ENCODE measurements around the gene SVOPL.

SVOPL gene

DNA sequence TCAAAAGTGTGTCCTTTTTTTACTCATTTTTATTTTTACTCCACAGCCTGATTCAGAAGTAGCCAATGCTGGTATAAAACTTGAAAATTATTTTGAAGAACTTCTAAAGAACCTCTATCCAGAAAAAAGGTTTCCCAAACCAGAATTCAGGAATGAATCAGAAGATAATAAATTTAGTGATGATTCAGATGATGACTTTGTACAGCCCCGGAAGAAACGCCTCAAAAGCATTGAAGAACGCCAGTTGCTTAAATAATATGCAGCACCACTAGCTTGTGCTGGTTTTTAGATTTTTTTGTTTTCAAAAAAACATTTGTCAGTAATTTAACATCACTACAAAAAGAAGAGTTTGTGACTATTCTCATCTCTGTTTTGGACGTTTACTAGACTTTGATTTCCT is 116.5 kb downstream of the SVOPL start:
- no peak for TF ChIP-seq FOXM1 (IDR thresholded peaks at IDR 0.05; ENCODE audit: borderline replicate concordance)
- TF ChIP-seq ELF4 (IDR thresholded peaks at IDR 0.05): no peak
- no peak for TF ChIP-seq CTBP1 (IDR thresholded peaks at IDR 0.05; ENCODE audit: borderline replicate concordance)
- no peak for TF ChIP-seq SUZ12 (IDR thresholded peaks at IDR 0.05)
- POLR2A ChIA-PET: no interaction called here
- CTCF ChIA-PET: interaction anchor here (0.6 kb wide), 1 partner anchor 583 kb away, joined by 3 read pairs; the partner anchor contains the start of gene CREB3L2
- no peak for DNase-seq (ENCODE audit: extremely low spot score)

DNA sequence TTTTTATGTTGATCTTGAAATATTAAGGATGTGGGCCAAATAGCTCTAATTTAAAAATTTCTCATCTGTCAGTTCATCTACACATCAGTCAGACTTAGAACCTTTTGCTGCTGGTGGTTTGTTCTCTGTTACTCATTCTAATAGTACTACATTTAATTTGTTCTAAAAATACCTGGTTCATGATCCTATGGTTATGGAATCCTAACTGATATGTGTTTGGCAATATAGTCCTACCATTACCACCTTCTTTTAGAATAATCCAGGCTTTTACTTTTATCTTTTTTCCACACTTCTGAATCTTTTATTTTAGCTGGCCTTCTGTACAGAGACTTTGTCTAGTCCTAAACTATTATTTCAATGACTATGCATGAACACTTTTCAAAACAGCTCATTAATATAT is 116.9 kb downstream of the SVOPL start:
- ChIA-PET CTCF (no interaction called here), POLR2A (no interaction called here)
- no peak for DNase-seq (ENCODE audit: extremely low spot score)
- TF ChIP-seq BHLHE40 (IDR thresholded peaks at IDR 0.05; ENCODE audit: borderline replicate concordance): no peak
- TF ChIP-seq TARDBP (IDR thresholded peaks at IDR 0.05): no peak
- no peak for TF ChIP-seq SP1 (IDR thresholded peaks at IDR 0.05)
- TF ChIP-seq SUZ12 (IDR thresholded peaks at IDR 0.05): no peak
- no peak for TF ChIP-seq NFRKB (IDR thresholded peaks at IDR 0.05)
- no peak for TF ChIP-seq FOXK2 (IDR thresholded peaks at IDR 0.05)
- no peak for TF ChIP-seq LEF1 (IDR thresholded peaks at IDR 0.05; ENCODE audit: borderline replicate concordance)
- TF ChIP-seq FOXM1 (IDR thresholded peaks at IDR 0.05; ENCODE audit: borderline replicate concordance): no peak
- TF ChIP-seq CTBP1 (IDR thresholded peaks at IDR 0.05; ENCODE audit: borderline replicate concordance): no peak
- TF ChIP-seq HDGF (IDR thresholded peaks at IDR 0.05; ENCODE audit: borderline replicate concordance): no peak
- no peak for TF ChIP-seq ARNT (IDR thresholded peaks at IDR 0.05)
- no peak for TF ChIP-seq FOXA1 (IDR thresholded peaks at IDR 0.05)
- TF ChIP-seq ZNF384 (IDR thresholded peaks at IDR 0.05): no peak
- TF ChIP-seq, protein P1, sequence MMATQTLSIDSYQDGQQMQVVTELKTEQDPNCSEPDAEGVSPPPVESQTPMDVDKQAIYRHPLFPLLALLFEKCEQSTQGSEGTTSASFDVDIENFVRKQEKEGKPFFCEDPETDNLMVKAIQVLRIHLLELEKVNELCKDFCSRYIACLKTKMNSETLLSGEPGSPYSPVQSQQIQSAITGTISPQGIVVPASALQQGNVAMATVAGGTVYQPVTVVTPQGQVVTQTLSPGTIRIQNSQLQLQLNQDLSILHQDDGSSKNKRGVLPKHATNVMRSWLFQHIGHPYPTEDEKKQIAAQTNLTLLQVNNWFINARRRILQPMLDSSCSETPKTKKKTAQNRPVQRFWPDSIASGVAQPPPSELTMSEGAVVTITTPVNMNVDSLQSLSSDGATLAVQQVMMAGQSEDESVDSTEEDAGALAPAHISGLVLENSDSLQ (IDR thresholded peaks at IDR 0.05): no peak

DNA sequence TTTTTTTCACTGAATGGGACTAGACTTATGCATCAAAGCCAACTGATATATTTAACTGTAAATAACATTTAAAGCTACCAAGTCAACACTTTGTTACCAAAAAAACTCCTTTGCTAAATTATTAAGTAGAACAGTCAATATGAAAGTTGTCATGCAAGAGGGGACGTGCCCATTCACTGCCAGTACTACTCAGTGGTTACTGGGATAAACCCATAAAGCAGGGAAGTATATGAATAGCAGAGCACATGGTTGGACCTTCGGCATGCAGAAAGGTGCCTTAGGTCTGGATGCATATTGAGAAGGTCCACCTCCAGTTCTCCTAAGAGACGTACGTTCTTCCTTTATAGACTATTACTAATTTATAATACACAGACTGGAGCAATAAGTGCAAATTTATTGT is 120.1 kb downstream of the SVOPL start:
- CTCF ChIA-PET: no interaction called here
- TF ChIP-seq SP1 (IDR thresholded peaks at IDR 0.05) (no peak), BHLHE40 (IDR thresholded peaks at IDR 0.05; ENCODE audit: borderline replicate concordance) (no peak)
- POLR2A ChIA-PET: no interaction called here
- no peak for DNase-seq (ENCODE audit: extremely low spot score)

DNA sequence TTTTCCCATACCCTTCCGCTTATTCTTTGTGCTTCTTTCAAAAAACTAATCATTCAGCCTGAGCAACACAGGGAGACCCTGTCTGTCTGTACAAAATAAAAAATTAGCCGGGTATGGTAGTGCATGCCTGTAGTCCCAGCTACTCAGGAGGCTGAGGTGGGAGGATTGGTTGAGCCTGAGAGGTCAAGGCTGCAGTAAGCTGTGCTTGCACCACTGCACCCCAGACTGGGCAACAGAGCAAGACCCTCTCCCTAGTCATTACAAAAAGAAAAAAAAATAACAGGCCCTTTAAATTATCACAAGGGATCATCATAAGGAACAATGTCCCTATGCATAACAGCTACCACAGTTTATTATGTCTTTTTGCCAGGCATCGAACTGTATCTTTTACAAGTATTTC is 121.5 kb downstream of the SVOPL start:
- TF ChIP-seq CTBP1 (IDR thresholded peaks at IDR 0.05; ENCODE audit: borderline replicate concordance) (no peak), FOXM1 (IDR thresholded peaks at IDR 0.05; ENCODE audit: borderline replicate concordance) (no peak), ZNF384 (IDR thresholded peaks at IDR 0.05) (no peak), FOXA1 (IDR thresholded peaks at IDR 0.05) (no peak), L3MBTL2 (conservative IDR thresholded peaks at IDR 0.05) (no peak), NFRKB (IDR thresholded peaks at IDR 0.05) (no peak), ARNT (IDR thresholded peaks at IDR 0.05) (no peak), TARDBP (IDR thresholded peaks at IDR 0.05) (no peak), SUZ12 (IDR thresholded peaks at IDR 0.05) (no peak), SP1 (IDR thresholded peaks at IDR 0.05) (no peak), LEF1 (IDR thresholded peaks at IDR 0.05; ENCODE audit: borderline replicate concordance) (no peak), ELF4 (IDR thresholded peaks at IDR 0.05) (no peak), BHLHE40 (IDR thresholded peaks at IDR 0.05; ENCODE audit: borderline replicate concordance) (no peak), HDGF (IDR thresholded peaks at IDR 0.05; ENCODE audit: borderline replicate concordance) (no peak), FOXK2 (IDR thresholded peaks at IDR 0.05) (no peak)
- TF ChIP-seq, protein P1 (IDR thresholded peaks at IDR 0.05): no peak
- ChIA-PET CTCF (interaction anchor here (0.6 kb wide), 1 partner anchor 70 kb away, joined by 5 read pairs; no protein-coding TSS in a partner anchor), POLR2A (no interaction called here)
- DNase-seq (ENCODE audit: extremely low spot score): no peak

DNA sequence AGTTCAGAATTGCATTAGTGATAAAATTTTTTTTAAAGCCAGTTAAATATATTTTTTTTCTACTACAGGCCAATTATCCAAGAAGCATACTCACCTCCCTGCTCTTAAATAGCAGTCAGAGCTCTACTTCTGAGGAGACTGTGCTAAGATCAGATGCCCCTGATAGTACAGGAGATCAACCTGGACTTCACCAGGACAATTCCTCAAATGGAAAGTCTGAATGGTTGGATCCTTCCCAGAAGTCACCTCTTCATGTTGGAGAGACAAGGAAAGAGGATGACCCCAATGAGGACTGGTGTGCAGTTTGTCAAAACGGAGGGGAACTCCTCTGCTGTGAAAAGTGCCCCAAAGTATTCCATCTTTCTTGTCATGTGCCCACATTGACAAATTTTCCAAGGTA is 122.0 kb downstream of the SVOPL start:
- CTCF ChIA-PET: no interaction called here

DNA sequence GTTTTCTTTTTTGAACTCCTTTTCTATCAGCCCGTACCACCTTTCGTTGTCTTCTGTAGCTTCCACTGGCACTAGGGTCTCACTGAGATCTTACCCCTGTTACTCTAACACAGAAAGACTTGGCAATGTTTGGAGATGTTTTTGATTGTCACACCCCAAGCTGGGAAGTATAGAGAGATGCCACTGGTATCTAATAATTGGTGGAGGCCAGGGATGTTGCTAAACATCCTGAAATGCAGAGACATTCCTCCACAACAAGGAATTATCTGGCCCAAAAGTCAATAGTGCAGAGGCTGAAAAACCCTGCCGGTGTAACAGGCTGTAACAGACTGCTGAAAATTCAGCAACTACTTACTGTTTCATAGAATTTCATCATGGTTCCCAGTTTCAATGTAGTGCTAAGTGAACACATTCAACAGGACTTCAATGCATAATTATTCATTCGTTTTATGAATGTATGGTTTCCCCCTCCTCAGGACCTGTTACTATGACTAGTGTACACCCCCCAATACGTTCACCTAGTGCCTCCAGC is 125.2 kb downstream of the SVOPL start:
- CTCF ChIA-PET: no interaction called here
- DNase-seq (ENCODE audit: extremely low spot score): no peak
- TF ChIP-seq HDGF (IDR thresholded peaks at IDR 0.05; ENCODE audit: borderline replicate concordance): no peak
- no peak for TF ChIP-seq ZNF384 (IDR thresholded peaks at IDR 0.05)
- no peak for TF ChIP-seq LEF1 (IDR thresholded peaks at IDR 0.05; ENCODE audit: borderline replicate concordance)
- TF ChIP-seq L3MBTL2 (conservative IDR thresholded peaks at IDR 0.05): no peak
- no peak for TF ChIP-seq FOXM1 (IDR thresholded peaks at IDR 0.05; ENCODE audit: borderline replicate concordance)
- TF ChIP-seq CTBP1 (IDR thresholded peaks at IDR 0.05; ENCODE audit: borderline replicate concordance): no peak
- TF ChIP-seq FOXK2 (IDR thresholded peaks at IDR 0.05): no peak
- no peak for TF ChIP-seq BHLHE40 (IDR thresholded peaks at IDR 0.05; ENCODE audit: borderline replicate concordance)
- TF ChIP-seq FOXA1 (IDR thresholded peaks at IDR 0.05): no peak
- no peak for TF ChIP-seq ELF4 (IDR thresholded peaks at IDR 0.05)
- TF ChIP-seq ARNT (IDR thresholded peaks at IDR 0.05): no peak
- no peak for TF ChIP-seq NFRKB (IDR thresholded peaks at IDR 0.05)
- TF ChIP-seq, protein P1 (IDR thresholded peaks at IDR 0.05): no peak
- TF ChIP-seq TARDBP (IDR thresholded peaks at IDR 0.05): no peak

More for the DNA sequence above, 122.0 kb downstream of the SVOPL start:
- POLR2A ChIA-PET: no interaction called here
- DNase-seq (ENCODE audit: extremely low spot score): no peak
- TF ChIP-seq CTBP1 (IDR thresholded peaks at IDR 0.05; ENCODE audit: borderline replicate concordance) (no peak), HDGF (IDR thresholded peaks at IDR 0.05; ENCODE audit: borderline replicate concordance) (no peak), ZNF384 (IDR thresholded peaks at IDR 0.05) (no peak), FOXK2 (IDR thresholded peaks at IDR 0.05) (no peak), TARDBP (IDR thresholded peaks at IDR 0.05) (no peak), L3MBTL2 (conservative IDR thresholded peaks at IDR 0.05) (no peak), SUZ12 (IDR thresholded peaks at IDR 0.05) (no peak), SP1 (IDR thresholded peaks at IDR 0.05) (no peak), ARNT (IDR thresholded peaks at IDR 0.05) (no peak), FOXM1 (IDR thresholded peaks at IDR 0.05; ENCODE audit: borderline replicate concordance) (no peak), FOXA1 (IDR thresholded peaks at IDR 0.05) (no peak), ELF4 (IDR thresholded peaks at IDR 0.05) (no peak), BHLHE40 (IDR thresholded peaks at IDR 0.05; ENCODE audit: borderline replicate concordance) (no peak), LEF1 (IDR thresholded peaks at IDR 0.05; ENCODE audit: borderline replicate concordance) (no peak), NFRKB (IDR thresholded peaks at IDR 0.05) (no peak)
- TF ChIP-seq, protein P1 (IDR thresholded peaks at IDR 0.05): no peak

More for the DNA sequence above, 125.2 kb downstream of the SVOPL start:
- POLR2A ChIA-PET: no interaction called here

All from HEK293T (cell line).